Fibroblast of skin of right biceps (primary cell): ENCODE measurements around the gene TMC3.

Experiments used
- DNase-seq: peaks from one replicate; pipeline ENCODE4 v3.0.0-alpha.2; 2013

TMC3 gene

DNA sequence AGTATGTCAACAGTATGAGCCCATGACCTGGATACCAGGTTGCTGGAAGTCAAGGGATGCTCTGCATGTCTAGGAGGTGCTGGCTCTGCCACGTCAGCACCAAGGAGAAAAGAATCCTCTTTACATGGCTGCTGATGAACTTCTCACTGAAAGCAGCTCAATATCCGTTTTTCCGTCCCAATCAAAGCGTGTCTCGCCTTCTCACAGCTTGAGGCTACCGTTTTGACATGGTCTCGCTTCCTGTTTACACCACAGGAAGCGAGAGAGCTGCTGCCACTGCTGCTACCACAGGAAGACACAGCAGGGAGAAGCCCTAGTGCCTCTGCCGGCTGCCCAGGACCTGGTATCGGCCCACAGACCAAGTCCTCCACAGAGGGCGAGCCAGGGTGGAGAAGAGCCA lies 77.3 kb downstream of the TMC3 start:
- DNase-seq: no peak

DNA sequence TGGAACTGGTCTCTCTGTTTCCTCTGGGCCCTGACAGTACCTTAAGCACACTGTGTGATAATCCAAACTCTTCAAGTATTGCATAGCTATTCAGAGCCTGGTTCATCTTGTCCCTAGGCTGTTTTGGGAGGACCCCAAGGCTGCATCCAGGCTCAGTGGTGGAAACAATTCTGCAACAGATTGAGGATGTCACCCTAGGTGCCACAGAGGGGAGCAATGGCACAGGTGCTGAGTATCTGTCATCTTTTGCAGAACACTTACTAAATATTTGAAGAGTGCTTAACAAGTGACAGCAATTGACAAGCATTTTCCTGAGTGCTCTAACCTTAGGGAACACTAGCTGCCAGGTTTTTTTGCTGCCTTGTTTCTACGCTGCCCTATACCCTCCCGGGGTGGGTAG lies 77.8 kb downstream of the TMC3 start:
- DNase-seq: no peak

DNA sequence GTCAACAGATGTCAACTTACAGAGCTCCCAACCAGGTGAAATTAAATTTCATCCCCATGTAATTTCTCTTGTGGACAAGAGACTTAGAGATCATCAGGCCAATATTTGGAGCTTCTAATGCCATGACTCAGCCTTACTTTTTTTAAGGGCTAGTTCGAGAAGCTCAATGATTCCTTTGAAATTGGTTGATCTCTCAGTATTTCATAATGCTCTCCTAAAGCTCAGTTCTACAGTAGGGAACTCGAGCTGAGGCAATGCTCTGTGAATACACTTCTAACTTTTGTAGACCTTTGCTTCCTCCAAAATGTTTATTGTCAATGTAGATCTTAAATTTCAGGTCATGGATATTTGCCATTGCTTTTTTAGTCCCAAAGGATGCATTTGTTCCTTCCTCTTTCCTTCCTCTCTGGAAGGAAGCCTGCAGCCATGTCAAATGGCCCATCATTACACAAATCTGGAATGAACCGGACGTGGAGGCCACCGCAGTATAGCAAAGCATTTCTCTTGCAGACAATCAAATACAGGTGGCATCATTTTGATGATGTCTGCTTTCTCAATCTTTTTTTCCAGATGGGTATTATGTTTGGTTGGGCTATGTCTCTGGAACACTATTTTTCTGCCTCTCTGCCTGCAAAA lies 78.4 kb downstream of the TMC3 start:
- no peak for DNase-seq

DNA sequence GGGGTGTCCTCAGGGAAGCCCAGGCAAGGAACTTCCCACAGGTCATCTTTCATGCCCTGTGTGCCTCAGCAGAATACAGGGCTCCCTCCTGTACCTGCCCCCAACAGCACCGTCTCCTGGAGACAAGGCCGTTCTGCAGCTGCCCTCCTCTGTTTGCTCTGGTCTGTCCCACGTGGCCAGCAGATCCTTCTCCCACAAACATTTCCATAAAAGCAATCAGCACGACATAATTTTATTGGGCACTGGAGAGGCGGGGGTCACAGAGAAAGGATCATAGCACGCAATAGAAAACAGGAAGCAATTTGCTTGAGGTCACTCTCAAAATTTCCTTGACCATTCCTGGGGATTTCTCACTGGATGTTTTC lies 79.5 kb downstream of the TMC3 start:
- no peak for DNase-seq

DNA sequence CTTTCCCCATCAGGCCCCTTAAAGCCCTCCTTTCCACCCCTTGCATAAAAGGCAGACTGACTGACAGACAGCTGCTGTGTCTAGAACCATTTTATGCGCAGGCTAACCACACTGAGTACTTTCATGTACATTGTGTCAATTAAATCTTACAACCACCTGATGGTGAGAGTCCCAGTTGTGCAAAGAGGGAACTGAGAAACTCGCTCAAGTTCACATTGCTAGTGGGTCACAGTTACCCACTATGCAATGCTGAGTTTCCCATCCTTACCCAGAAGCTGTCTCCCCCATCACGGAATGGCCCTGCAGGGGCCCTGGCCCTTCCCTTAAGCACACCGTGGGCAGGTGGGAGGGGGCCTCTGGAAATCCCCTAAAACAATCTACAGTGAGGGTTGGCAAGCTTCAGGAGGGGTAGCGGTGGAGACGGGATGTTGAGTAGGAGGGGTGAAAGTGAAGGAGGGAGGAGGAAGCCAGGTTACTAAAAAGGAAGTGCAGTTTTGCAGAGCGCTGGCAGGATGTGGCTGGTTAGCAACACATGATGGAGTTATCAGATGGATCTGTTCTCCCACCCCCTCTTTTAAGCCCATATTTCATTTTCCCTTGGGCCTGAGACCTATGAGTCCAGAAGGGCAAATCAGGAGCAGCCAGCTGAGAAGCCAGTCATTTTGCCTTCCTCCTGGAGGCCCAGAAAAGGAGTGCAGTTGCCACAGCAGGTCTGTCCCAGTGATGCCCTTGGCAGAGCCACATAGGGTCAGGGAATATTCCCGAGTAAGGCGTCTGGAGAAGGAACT lies 80.1 kb downstream of the TMC3 start:
- peak; percentile 14 for DNase-seq

DNA sequence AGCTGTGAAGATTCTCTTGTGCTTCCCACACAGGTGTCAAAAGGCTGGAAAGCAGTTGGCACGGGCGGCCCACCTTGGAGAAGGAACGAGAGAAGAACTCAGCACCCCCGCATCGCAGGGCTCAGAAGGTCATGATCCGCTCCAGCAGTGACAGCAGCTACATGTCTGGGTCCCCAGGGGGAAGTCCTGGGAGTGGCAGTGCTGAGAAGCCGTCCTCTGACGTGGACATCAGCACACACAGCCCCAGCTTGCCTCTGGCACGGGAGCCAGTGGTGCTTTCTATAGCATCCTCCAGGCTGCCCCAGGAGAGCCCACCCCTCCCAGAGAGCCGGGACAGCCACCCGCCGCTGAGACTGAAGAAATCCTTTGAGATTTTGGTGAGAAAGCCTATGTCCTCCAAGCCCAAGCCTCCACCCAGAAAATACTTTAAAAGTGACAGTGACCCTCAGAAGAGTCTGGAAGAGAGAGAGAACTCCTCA lies 81.5 kb downstream of the TMC3 start:
- DNase-seq: no peak

DNA sequence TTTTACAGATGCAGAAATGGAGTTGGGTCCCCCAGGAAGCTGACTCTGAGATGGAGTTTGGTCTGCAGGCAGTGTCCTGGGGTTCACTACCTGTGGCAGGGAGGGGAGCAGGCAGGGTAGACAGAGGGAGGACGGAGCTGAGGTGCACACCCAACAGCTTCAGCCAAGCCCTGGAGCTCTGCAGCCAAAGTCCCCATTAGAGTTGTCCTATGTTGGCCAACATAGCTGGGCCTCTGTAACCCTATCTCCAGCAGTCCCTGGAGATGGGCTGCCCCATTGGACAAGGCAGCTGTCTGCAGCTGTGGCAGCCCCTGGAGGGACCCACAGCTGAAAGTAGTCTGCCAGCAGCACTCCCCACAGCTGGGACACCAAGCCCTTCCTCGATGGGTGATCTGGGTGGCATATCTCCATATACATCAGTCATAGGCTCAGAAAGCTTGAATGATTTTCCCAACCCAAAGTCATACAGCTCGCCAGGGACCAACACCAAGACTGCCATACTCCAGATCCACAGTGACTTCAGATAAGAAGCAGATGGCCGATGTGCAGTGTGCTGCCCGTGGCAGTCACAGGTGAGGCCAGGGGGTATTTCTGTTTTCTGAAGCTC lies 82.0 kb downstream of the TMC3 start:
- DNase-seq: no peak

DNA sequence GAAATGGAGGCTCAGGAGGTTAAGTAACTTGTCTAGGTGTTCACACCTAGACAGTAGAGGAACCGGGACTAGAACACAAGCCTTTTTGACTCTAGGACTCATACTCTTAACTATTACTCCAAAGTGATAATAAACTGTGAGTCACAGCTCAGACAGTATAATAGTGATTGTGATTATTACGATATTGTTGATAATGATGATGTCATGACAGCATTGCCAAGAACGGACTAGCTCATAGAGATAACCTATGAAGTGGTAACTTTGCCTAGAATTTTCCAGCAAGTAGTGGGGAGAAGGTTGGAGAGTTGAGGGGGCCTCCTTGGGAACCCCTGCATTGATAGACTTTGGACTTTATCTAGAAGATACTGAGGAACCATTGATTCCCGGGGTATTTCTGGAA lies 84.1 kb downstream of the TMC3 start:
- DNase-seq: no peak

DNA sequence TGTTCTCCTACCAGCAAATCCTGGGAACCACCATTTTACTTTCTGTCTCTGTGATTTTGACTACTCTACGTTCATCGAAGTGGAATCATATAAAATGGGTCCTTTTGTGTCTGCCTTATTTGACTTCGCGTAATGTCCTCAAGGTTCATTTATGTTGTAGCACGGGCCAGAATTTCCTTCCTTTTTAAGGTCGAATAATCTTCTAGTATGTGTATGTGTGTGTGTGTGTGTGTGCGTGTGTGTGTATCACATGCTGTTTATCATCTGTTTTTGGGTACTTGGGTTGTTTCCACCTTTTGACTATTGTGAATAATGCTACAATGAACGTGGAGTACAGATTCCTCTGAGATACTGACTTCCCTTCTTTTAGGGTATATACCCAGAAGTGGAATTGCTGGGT lies 85.4 kb downstream of the TMC3 start:
- no peak for DNase-seq

DNA sequence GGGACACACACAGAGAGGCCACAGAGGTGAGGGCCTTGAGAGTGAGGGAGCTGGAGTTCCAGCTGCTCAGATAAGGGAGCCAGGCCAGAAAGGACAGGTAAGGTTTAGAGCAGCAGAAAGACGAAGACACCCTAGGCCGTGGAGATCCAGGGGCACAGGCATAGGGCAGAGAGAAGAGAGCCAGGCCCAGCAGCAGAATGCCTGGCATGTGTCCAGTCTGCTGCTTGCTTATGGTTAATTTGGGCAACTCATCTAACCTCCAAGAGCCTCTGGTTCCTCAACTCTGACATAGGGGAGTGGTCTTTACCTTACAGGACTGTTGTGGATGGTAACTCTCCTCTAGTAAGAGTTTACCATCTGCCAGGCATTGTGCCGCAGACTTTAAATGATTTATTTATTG lies 86.0 kb downstream of the TMC3 start:
- no peak for DNase-seq

DNA sequence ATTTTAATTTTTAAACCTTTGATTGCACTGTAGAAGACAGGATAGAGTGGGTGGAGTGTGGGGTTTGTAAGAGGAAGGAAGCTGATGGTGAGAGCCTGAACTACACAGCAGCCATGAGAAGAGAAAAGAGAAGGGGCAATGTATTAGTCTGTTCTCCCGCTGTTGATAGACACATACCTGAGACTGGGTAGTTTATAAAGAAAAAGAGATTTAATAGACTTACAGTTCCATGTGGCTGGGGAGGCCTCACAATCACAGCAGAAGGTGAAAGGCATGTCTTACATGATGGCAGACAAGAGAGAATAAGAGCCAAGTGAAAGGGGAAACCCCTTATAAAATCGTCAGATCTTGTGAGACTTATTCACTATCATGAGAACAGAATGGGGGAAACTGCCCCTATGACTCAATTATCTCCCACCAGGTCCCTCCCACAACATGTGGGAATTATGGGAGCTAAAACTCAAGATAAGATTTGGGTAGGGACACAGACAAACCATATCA lies 87.3 kb downstream of the TMC3 start:
- no peak for DNase-seq

DNA sequence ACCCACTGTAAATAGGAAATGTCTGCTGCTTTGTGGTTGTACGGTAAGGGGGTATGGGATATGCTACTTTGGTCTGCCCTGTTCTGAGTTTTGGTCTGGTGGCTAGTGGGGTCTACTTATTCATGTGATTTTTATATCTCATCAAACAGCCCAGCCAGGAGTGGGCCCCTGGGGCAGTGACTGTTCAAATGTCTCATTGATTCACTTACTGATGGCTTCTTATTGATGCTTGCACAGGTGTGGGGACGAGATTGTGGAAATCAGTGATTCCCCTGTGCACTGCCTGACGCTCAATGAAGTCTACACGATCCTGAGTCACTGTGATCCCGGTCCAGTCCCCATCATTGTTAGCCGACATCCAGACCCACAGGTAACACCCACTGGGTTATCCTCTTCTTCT lies 88.6 kb downstream of the TMC3 start:
- DNase-seq: no peak

DNA sequence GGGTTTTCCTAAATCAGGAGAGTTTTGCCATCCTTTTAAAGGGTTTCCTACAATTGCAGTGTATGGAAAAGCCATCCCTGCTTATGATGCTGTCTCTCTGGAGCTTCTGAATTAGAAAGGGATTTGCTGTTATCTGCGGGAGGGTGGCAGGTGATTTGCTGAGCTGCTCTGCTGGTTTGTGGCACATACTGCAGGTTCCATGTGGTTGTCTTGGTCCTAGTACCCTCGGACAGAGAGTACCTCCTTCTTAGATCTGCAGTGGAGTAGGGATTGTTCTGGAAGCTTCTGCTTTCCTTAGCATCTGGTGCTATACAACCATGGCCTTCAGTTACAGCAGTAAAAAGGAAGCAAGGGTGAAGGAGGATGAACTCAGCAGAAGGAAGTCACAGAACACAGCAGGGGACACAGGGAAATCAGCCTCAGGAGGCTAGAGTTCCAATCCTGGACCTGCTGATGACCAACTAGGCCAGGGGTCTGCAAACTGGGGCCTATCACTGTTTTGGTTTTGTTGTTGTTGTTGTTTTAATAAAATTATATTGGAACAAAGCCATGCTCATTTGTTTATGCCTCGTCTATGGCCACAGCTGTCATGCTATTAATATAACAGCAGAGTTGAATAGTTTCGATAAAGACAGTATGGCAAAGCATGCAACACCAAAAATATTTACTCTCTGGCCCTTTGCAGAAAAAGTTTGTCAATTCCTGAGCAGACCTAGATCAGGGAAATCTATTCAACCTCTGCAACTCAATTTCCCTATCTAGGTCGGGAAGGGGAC lies 89.6 kb downstream of the TMC3 start:
- no peak for DNase-seq

DNA sequence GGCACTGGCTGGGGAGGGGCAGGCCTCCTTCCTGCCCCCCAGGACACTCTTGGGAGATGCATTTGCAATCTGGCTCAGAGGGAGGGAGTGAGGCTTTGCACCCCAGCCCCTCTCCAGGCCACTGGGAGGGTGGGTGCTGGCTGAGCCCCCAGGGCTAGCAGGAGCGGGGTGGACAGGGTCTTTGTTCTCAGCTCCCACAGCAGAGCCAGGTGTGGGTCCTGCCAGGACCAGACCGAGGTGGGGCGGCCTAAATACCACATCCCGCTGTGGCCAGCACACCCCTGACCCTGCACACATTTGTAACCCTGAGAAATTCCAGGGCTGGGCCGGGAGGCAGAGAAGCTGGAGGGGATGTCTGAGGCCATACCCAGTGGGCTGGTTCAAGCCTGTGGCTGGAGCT lies 91.1 kb downstream of the TMC3 start:
- no peak for DNase-seq

DNA sequence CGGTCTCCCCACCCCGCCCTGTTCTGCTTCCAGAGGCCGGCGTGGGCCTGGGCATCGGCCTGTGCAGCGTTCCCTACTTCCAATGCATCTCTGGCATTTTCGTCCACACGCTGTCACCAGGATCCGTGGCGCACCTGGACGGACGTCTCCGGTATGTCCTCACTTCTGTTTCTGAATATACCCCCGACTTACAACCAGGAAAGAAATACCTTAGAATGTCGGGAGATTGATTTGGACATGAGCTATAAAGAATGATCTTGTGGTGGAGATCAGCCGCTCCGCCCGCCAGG lies 91.5 kb downstream of the TMC3 start:
- DNase-seq: no peak

DNA sequence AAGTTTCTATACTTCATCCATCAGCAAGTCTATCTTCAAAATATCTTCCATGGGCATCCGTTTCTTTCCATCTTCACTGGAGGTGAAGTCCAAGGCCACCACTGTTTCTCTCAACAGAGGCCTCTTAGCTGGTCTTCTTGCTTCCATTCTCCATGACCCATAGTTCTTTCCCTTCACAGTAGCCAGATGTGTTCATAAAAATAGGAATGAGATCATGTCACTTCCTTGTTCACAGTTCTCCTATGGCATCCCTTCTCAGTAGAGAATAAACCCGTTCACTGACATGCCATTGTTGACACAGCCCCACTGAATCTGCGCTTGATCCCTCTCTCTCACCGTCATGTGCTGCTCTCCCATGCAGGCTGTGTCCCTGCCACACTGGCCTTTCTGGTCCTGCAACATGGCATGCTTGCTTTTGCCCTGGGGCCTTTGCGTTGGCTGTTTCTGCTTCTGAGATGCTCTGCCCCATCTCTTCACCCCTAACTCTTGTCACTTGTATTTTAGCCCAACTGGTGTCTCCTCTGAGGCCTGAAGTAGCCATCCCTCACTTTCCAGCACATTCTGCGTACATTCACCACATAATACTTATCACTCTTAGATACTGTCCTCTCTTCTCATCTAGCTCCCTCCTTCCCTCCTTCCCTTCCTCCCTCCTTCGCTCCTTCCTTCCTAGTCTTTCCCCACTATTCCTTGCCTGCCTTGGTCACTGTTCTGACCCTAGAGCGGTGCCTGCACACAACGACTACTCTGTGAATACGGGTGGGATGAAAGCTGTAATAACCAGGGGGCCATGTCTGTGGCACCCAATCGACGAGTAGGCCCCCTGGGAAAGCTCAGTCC lies 92.0 kb downstream of the TMC3 start:
- no peak for DNase-seq

DNA sequence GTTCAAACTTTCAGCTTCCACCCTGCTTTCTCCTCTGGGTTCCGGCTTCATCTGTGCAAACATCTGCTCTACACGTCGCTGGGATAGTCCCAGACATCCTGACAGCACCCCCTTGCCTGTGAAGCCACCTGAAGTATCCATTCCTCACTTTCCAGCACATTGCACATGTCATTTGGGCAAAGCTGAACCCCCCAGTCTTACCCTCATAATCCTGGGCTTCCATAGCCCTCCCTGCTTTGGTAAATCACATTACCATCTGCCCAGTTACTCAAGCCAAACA lies 92.6 kb downstream of the TMC3 start:
- no peak for DNase-seq
